Kidney epithelial cell (primary cell): ENCODE measurements around the gene TCP1. TPM values are rescaled to one million over a fixed set of nuclear protein-coding genes. Genes with fewer than 3 reads are reported as not detected.
"Not testable (repeated sequence)": the region's sequence is repeated elsewhere in the genome, so short reads cannot be mapped to it uniquely, and the experiment has no call there.

Experiments used
- DNase-seq: peaks from one replicate; pipeline ENCODE4 v3.0.0-alpha.2; 2010; ENCODE audit warnings: low read depth
- H3K27me3 ChIP-seq: 2 replicates; pipeline ENCODE4 v1.6.0; 2011; ENCODE audit warnings: low read length; ENCODE audit not compliant: control insufficient read depth, insufficient read depth
- H3K36me3 ChIP-seq: 2 replicates; pipeline ENCODE4 v1.5.1; 2011; ENCODE audit warnings: low read length; ENCODE audit not compliant: control insufficient read depth, insufficient read depth
- H3K4me3 ChIP-seq: 2 replicates; pipeline ENCODE4 v1.5.1; 2011; ENCODE audit warnings: low read depth, mild to moderate bottlenecking, control low read depth, low read length
- total RNA-seq: library from RNA; depleted of rRNA; stranded (reverse); fragments of >200 nt; gene quantifications from 2 replicates; pipeline ENCODE4 v1.2.3, GENCODE V29; 2015
- TF ChIP-seq, protein P1 (sequence below): IDR thresholded peaks from 2 replicates; pipeline ENCODE4 v1.5.1; 2011; ENCODE audit warnings: mild to moderate bottlenecking, moderate library complexity, low read length, control low read depth, inconsistent platforms; ENCODE audit not compliant: insufficient read depth, poor library complexity, severe bottlenecking

Gene TCP1
- total RNA-seq, 1 donor from 2014 or later: 209 TPM

DNA sequence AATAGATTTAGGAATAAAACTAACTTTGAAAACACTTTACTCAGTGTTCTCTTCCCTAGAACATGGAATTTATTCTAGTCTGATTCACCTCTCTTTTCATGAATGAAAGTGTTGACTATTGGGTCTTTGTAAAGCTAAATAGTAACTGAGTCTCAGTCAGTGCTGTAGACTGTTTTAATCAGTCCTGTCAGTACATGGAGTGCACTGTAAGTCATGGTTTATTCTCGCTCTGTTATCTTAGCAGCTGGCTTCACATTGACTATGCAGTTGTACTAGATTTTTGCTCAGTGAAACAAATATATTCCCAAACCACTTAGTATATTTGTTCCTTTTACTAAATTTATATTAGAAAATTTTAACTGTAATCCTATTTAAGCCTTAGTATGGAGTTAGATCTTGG is 42.6 kb downstream of the TCP1 start:
- TF ChIP-seq, protein P1, sequence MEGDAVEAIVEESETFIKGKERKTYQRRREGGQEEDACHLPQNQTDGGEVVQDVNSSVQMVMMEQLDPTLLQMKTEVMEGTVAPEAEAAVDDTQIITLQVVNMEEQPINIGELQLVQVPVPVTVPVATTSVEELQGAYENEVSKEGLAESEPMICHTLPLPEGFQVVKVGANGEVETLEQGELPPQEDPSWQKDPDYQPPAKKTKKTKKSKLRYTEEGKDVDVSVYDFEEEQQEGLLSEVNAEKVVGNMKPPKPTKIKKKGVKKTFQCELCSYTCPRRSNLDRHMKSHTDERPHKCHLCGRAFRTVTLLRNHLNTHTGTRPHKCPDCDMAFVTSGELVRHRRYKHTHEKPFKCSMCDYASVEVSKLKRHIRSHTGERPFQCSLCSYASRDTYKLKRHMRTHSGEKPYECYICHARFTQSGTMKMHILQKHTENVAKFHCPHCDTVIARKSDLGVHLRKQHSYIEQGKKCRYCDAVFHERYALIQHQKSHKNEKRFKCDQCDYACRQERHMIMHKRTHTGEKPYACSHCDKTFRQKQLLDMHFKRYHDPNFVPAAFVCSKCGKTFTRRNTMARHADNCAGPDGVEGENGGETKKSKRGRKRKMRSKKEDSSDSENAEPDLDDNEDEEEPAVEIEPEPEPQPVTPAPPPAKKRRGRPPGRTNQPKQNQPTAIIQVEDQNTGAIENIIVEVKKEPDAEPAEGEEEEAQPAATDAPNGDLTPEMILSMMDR: no peak
- H3K36me3 ChIP-seq: peaks cover 1% of the 10 kb centered on the region
- no peak overlapping the region for H3K4me3 ChIP-seq
- no peak for DNase-seq
- H3K27me3 ChIP-seq: no peaks in the 10 kb centered on the region

DNA sequence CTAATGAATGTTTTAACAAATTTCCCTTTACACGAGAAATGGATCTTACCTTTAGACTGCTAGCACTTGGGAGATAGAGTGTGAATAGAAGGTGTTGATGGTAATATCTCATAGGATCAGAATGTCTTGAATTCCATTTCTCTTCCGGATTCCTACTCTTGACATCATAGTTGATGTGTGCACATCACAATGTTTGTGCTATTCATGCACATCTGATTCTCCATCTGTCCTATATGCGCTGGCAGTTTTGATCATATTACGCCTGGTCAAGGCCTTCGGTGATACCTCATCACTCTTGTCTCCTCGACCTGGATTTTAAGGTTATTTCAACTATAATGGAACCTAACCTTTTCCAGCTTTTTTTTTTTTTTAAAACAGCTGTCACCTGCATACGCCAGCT is 44.3 kb downstream of the TCP1 start:
- H3K27me3 ChIP-seq: no peaks in the 10 kb centered on the region
- H3K4me3 ChIP-seq: no peak overlapping the region
- TF ChIP-seq, protein P1: no peak
- DNase-seq: no peak
- H3K36me3 ChIP-seq: peaks cover 1% of the 10 kb centered on the region

DNA sequence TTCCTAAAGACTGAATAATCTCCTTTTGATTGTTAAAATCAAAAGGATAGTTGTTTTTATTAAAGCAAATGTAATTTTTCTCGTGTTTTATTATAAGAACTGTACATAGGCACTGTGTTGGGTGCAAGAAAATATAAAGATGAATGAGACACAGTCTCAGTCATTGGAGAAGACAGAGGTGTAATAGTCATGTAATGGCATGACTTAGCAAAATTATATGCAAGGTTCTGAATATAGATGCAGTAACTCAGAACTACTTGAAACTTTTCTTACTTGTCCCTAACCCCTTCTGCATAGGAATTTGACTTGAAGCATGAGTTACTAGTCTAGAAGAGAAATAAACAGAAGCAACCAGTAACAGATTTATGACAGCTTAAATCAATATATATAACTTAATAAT is 47.2 kb downstream of the TCP1 start:
- TF ChIP-seq, protein P1: no peak
- DNase-seq: no peak
- Histone ChIP-seq H3K27me3 (no peaks in the 10 kb centered on the region), H3K4me3 (no peak overlapping the region), H3K36me3 (peaks cover 1% of the 10 kb centered on the region)

DNA sequence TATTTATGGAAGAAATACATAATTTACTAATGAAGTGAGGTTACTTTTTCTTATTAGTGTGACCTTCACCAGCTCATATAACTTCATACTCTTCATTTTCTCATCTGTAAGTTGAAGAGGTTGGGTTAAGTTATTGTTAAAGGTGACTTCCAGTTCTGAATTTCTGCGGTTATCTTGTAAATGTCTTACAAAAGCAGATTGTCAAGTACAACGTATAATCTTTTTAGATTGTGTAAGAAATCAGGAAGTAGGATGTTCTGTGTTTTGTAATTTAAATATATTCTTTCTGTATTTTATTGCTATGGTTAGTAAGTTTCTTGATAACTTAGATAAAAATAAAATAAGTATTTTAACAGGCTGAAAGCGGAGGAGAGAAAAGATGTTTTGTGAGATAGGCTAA is 50.1 kb downstream of the TCP1 start:
- H3K36me3 ChIP-seq: peaks cover 1% of the 10 kb centered on the region
- no peak for DNase-seq
- no peaks in the 10 kb centered on the region for H3K27me3 ChIP-seq
- TF ChIP-seq, protein P1: no peak
- no peak overlapping the region for H3K4me3 ChIP-seq

DNA sequence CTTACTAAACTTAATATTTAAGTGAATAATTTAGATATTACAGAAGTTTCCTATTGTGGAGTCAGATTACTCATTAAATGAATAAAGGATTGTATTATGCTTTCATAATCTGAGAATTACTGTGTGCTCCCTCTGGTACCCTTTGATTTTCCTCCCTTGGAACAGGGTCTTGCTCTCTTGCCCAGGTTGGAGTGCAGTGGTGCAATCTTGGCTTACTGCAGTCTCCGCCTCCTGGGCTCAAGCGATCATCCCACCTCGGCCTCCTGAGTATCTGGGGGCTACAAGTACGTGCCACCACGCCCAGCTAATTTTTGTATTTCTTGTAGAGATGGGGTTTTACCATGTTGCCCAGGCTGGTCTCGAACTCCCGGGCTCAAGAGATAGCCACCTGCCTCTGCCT is 52.5 kb downstream of the TCP1 start:
- H3K36me3 ChIP-seq: no peaks in the 10 kb centered on the region
- TF ChIP-seq, protein P1: no peak
- H3K4me3 ChIP-seq: no peak overlapping the region
- DNase-seq: no peak
- no peaks in the 10 kb centered on the region for H3K27me3 ChIP-seq

DNA sequence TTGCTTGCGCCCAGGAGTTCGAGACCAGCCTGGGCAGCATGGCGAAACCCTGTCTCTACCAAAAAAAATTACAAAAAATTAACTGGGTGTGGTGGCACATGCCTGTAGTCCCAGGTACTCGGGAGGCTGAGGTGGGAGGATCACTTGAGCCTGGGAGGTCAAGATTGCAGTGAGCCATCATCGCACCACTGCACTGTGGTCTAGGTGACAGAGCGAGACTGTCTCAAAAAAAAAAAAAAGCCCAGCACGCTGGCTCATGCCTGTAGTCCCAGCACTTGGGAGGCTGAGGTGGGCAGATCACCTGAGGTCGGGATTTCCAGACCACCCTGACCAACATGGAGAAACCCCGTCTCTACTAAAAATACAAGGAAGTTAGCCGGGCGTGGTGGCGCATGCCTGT is 56.0 kb downstream of the TCP1 start:
- not testable (repeated sequence) for H3K36me3 ChIP-seq, H3K27me3 ChIP-seq, H3K4me3 ChIP-seq, DNase-seq

DNA sequence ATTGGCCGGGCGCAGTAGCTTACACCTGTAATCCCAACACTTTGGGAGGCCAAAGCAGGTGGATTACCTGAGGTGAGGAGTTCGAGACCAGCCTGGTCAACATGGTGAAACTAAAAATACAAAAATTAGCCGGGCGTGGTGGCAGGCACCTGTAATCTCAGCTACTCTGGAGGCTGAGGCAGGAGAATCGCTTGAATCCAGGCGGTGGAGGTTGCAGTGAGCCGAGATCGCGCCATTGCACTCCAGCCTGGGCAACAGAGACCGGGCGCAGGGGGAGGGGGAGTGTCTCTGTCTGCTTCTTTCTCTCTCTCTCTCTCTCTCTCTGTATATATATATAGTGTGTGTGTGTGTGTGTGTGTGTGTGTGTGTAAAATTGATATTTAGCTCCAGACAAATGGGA is 56.9 kb downstream of the TCP1 start:
- not testable (repeated sequence) for H3K27me3 ChIP-seq, H3K4me3 ChIP-seq, H3K36me3 ChIP-seq, DNase-seq
